Caco-2 (cell line): ENCODE data around the gene PHF13. TPM values are rescaled to one million over a fixed set of nuclear protein-coding genes. Genes with fewer than 3 reads are reported as not detected.

Experiments used
- BruUV-seq: library from RNA; stranded (reverse); fragments of 400-500 nt; replicated peaks from 2 replicates; lab custom pipeline; 2021; lab: Mats Ljungman, UMichigan
- CTCF ChIA-PET: fragments of 300-600 bp; sonication (Branson Sonifier 250); formaldehyde crosslinking; loops from one replicate; lab custom pipeline; 2022; ENCODE audit warnings: antibody characterized with exemption; lab: Charles Lee
- POLR2A ChIA-PET: fragments of 300-600 bp; sonication (Branson Sonifier 250); formaldehyde crosslinking; loops from one replicate; lab custom pipeline; 2022; ENCODE audit warnings: antibody characterized with exemption; lab: Charles Lee
- DNase-seq, 2 experiments: peaks; one replicate each; pipeline versions ENCODE4 v3.0.0 to v3.0.0-alpha.2; 2020 to 2022
- H3K27me3 ChIP-seq: replicated peaks from 2 replicates; pipeline ENCODE4 v1.6.0; 2011; ENCODE audit warnings: low read length; ENCODE audit not compliant: control insufficient read depth, insufficient read depth
- H3K36me3 ChIP-seq: 2 replicates; pipeline ENCODE4 v1.5.1; 2011; ENCODE audit warnings: low read length; ENCODE audit not compliant: control insufficient read depth, insufficient read depth
- H3K4me1 ChIP-seq: fragments of 250-450 bp; sonication (Bioruptor Pico); 2 replicates; pipeline ENCODE4 v1.5.1; 2020; ENCODE audit warnings: mild to moderate bottlenecking
- H3K4me3 ChIP-seq: 2 replicates; pipeline ENCODE4 v1.5.1; 2011; ENCODE audit warnings: low read depth, mild to moderate bottlenecking, control low read depth, low read length
- H3K9me3 ChIP-seq: fragments of 250-450 bp; sonication (Bioruptor Pico); 2 replicates; pipeline ENCODE4 v1.5.1; 2020; ENCODE audit warnings: mild to moderate bottlenecking, moderate library complexity
- H3K27ac Mint-ChIP-seq: one replicate; pipeline ENCODE4 v1.8.0; 2022; ENCODE audit warnings: mixed read lengths; ENCODE audit not compliant: unreplicated experiment
- H3K27me3 Mint-ChIP-seq: one replicate; pipeline ENCODE4 v1.8.0; 2022; ENCODE audit warnings: mixed read lengths; ENCODE audit not compliant: insufficient read depth, unreplicated experiment
- H3K36me3 Mint-ChIP-seq: one replicate; pipeline ENCODE4 v1.8.0; 2022; ENCODE audit warnings: mild to moderate bottlenecking, mixed read lengths; ENCODE audit not compliant: insufficient read depth, unreplicated experiment
- H3K4me1 Mint-ChIP-seq: one replicate; pipeline ENCODE4 v1.8.0; 2022; ENCODE audit warnings: low read depth, mixed read lengths; ENCODE audit not compliant: unreplicated experiment
- H3K4me3 Mint-ChIP-seq: one replicate; pipeline ENCODE4 v1.8.0; 2022; ENCODE audit warnings: mild to moderate bottlenecking, moderate library complexity, mixed read lengths; ENCODE audit not compliant: unreplicated experiment
- H3K9me3 Mint-ChIP-seq: one replicate; pipeline ENCODE4 v1.8.0; 2022; ENCODE audit warnings: mixed read lengths; ENCODE audit not compliant: unreplicated experiment
- CTCF ChIP-seq, 2 experiments: fragments of 200-600 bp in 1 of 2; IDR thresholded peaks; 1 replicate in 1 of 2; 2 replicates in 1 of 2; pipeline versions ENCODE4 v1.5.1 to v1.8.0; 2011 to 2022; ENCODE audit warnings: antibody characterized with exemption in 1 of 2, control low read depth in 1 of 2, inconsistent platforms in 1 of 2, low read depth in 1 of 2, low read length in 1 of 2, mild to moderate bottlenecking in 1 of 2, moderate library complexity in 1 of 2; ENCODE audit not compliant: insufficient read depth in 1 of 2, severe bottlenecking in 1 of 2, unreplicated experiment in 1 of 2
- intact Hi-C: fragments of 100-400 bp; cut with micrococcal nuclease; formaldehyde crosslinking; loops from one replicate; pipeline ENCODE4 v1.10.0; 2022; ENCODE audit not compliant: unreplicated experiment
- total RNA-seq: library from RNA; stranded (reverse); gene quantifications from 2 replicates; pipeline ENCODE4 v1.2.3, GENCODE V29; 2022

PHF13 gene
- total RNA-seq, 1 experiment from 2014 or later, result 21.8 TPM

GRCh38 chr1:6588893-6589520 is 24.5 kb upstream of the PHF13 start:
- peaks cover 22% of the 10 kb centered on the region for H3K36me3 Mint-ChIP-seq
- peaks cover 2% of the 10 kb centered on the region; the same call in 1 of the 2 replicates for H3K36me3 ChIP-seq
- no peaks in the 10 kb centered on the region for H3K4me1 Mint-ChIP-seq
- H3K9me3 ChIP-seq, result no peaks in the 10 kb centered on the region
- no peak for TF ChIP-seq CTCF (IDR thresholded peaks at IDR 0.05; ENCODE audit: insufficient read depth in 1 of 2, low read depth in 1 of 2, low read length in 1 of 2, severe bottlenecking in 1 of 2, unreplicated experiment in 1 of 2)
- BruUV-seq, result no TSS peak
- no peaks in the 10 kb centered on the region for H3K4me1 ChIP-seq
- ChIA-PET CTCF (no interaction called here), POLR2A (no interaction called here)
- H3K4me3 Mint-ChIP-seq, result no peak overlapping the region
- intact Hi-C loops, result no loop called here
- H3K27me3 ChIP-seq, result no peaks in the 10 kb centered on the region
- H3K27ac Mint-ChIP-seq, result no peak overlapping the region
- H3K27me3 Mint-ChIP-seq, result no peaks in the 10 kb centered on the region
- H3K4me3 ChIP-seq, result no peak overlapping the region
- no peaks in the 10 kb centered on the region for H3K9me3 Mint-ChIP-seq
- DNase-seq, result no peak

- H3K9me3 ChIP-seq, result no peaks in the 10 kb centered on the region
- no peaks in the 10 kb centered on the region for H3K9me3 Mint-ChIP-seq
- no peak overlapping the region for H3K4me3 ChIP-seq
- H3K36me3 Mint-ChIP-seq, result peaks cover 24% of the 10 kb centered on the region
- no TSS peak for BruUV-seq
- H3K36me3 ChIP-seq, result peaks cover 2% of the 10 kb centered on the region; the same call in 1 of the 2 replicates
- CTCF ChIA-PET, result no interaction called here
- TF ChIP-seq CTCF (IDR thresholded peaks at IDR 0.05; ENCODE audit: insufficient read depth in 1 of 2, low read depth in 1 of 2, low read length in 1 of 2, severe bottlenecking in 1 of 2, unreplicated experiment in 1 of 2), result no peak
- no peak overlapping the region for H3K4me3 Mint-ChIP-seq
- DNase-seq, result no peak
- no peaks in the 10 kb centered on the region for H3K27me3 ChIP-seq
- no peaks in the 10 kb centered on the region for H3K4me1 Mint-ChIP-seq
- H3K27me3 Mint-ChIP-seq, result no peaks in the 10 kb centered on the region
- H3K27ac Mint-ChIP-seq, result no peak overlapping the region
- H3K4me1 ChIP-seq, result no peaks in the 10 kb centered on the region
- intact Hi-C loops, result no loop called here
- POLR2A ChIA-PET, result no interaction called here
Observed at GRCh38 chr1:6590046-6590445, 23.5 kb upstream of the PHF13 start.

GRCh38 chr1:6591222-6591621 is 22.3 kb upstream of the PHF13 start:
- ChIA-PET POLR2A (interaction anchor here (1.2 kb wide), 1 partner anchor 12 kb away, joined by 4 read pairs; no protein-coding TSS in a partner anchor), CTCF (no interaction called here)
- Histone ChIP-seq H3K4me3 (no peak overlapping the region), H3K4me1 (no peaks in the 10 kb centered on the region), H3K36me3 (peaks cover 2% of the 10 kb centered on the region; the same call in 1 of the 2 replicates), H3K27me3 (no peaks in the 10 kb centered on the region), H3K9me3 (no peaks in the 10 kb centered on the region)
- Mint-ChIP-seq H3K36me3 (peaks cover 31% of the 10 kb centered on the region), H3K4me1 (no peaks in the 10 kb centered on the region), H3K9me3 (no peaks in the 10 kb centered on the region), H3K27ac (no peak overlapping the region), H3K4me3 (no peak overlapping the region), H3K27me3 (no peaks in the 10 kb centered on the region)
- no peak for TF ChIP-seq CTCF (IDR thresholded peaks at IDR 0.05; ENCODE audit: insufficient read depth in 1 of 2, low read depth in 1 of 2, low read length in 1 of 2, severe bottlenecking in 1 of 2, unreplicated experiment in 1 of 2)
- DNase-seq, result no peak
- no TSS peak for BruUV-seq
- intact Hi-C loops, result no loop called here
